Heart right ventricle (tissue), 16 donors: ENCODE data around the gene SHQ1. TPM values are rescaled to one million over a fixed set of nuclear protein-coding genes. Genes with fewer than 3 reads are reported as not detected.

Experiments
- ATAC-seq, 8 donors: fragments of 200-7000 bp; cut with Tn5 transposase; one replicate each; pipeline ENCODE4 v1.9.1; 2020; ENCODE audit warnings: mild to moderate bottlenecking in 8 of 8, moderate library complexity in 8 of 8, moderate number of reproducible peaks in 1 of 8
- DNase-seq, 2 donors: peaks; one replicate each; pipeline ENCODE4 v3.0.0-alpha.2; 2020
- H3K27ac ChIP-seq, 10 donors: fragments of 200-600 bp; sonication (generic) in 2 of 10; one replicate each; pipeline versions ENCODE4 v1.5.0 to v1.8.0; 2020 to 2022; ENCODE audit warnings: mild to moderate bottlenecking in 3 of 10
- H3K27me3 ChIP-seq, 7 donors: fragments of 200-600 bp; one replicate each; pipeline ENCODE4 v1.8.0; 2021 to 2022; ENCODE audit warnings: mild to moderate bottlenecking in 2 of 7
- H3K36me3 ChIP-seq, 9 donors: fragments of 200-600 bp; sonication (generic) in 1 of 9; one replicate each; pipeline versions ENCODE4 v1.5.0 to v1.8.0; 2020 to 2022; ENCODE audit warnings: mild to moderate bottlenecking in 2 of 9
- H3K4me1 ChIP-seq, 9 donors: fragments of 200-600 bp; sonication (generic) in 1 of 9; one replicate each; pipeline versions ENCODE4 v1.5.0 to v1.8.0; 2020 to 2022; ENCODE audit warnings: mild to moderate bottlenecking in 4 of 9
- H3K4me3 ChIP-seq, 10 donors: fragments of 200-600 bp; sonication (generic) in 2 of 10; one replicate each; pipeline versions ENCODE4 v1.5.0 to v1.8.0; 2020 to 2022; ENCODE audit warnings: mild to moderate bottlenecking in 7 of 10, moderate library complexity in 2 of 10
- H3K9me3 ChIP-seq, 11 donors: fragments of 200-600 bp in 10 of 11; sonication (generic) in 2 of 11; one replicate each; pipeline versions ENCODE4 v1.5.0 to v1.8.0; 2013 to 2022; ENCODE audit warnings: mild to moderate bottlenecking in 2 of 11, control low read depth in 1 of 11, moderate library complexity in 1 of 11
- WGBS, 2 donors: extraction: QIAGEN DNeasy Blood & Tissue Kit; methylation state at CpG; one replicate each; pipeline ENCODE4 v1.1.7; 2013; ENCODE audit warnings: inconsistent platforms in 1 of 2; 5-methylcytosine and 5-hydroxymethylcytosine counted together
- intact Hi-C, 10 donors: fragments of 100-400 bp; cut with DNase I; formaldehyde crosslinking; loops; one replicate each; pipeline versions ENCODE4 v1.11.1 to v1.14.2; 2022
- polyA plus RNA-seq, 2 donors: library from polyadenylated mRNA; stranded (reverse); fragments of 200-250 nt; gene quantifications; one replicate each; pipeline ENCODE4 v1.2.3, GENCODE V29; 2013
- total RNA-seq, 10 donors: library from RNA; stranded (reverse); fragmentation: NEBNext Ultra II Directional in 3 of 10; extraction: Animal tissue kit (Norgen Biotek cat#: 25700) in 3 of 10; gene quantifications; one replicate each; pipeline versions ENCODE4 v1.2.1 to v1.2.4, GENCODE V29; 2021 to 2023
- TF ChIP-seq, protein P1 (sequence below), 9 donors: fragments of 200-600 bp; sonication (generic) in 2 of 9; IDR thresholded peaks; one replicate each; pipeline versions ENCODE4 v1.5.0 to v1.8.0; 2021 to 2022; ENCODE audit warnings: antibody characterized with exemption in 9 of 9, mild to moderate bottlenecking in 5 of 9, moderate library complexity in 1 of 9
- donor health status: Arrhythmogenic right ventricular cardiomyopathy.
- donor health status: ischemic (EF 13 %, LVEDD 7.1; RV severe dilation, severe dysfunction).
- donor health status: healthy with polysubstance abuse.
- donor health status: DM: no; HTN: yes; CAD: no.
- donor health status: DM: no; HTN: no; CAD: no.
- donor health status: ischemic (EF 25% LVEDD 6.9; RV normal size, moderate dysfunction).
- donor health status: ischemic (EF 25% LVEDD 5.7; RV mildly dilated, moderate dysfunction).
- donor health status: healthy.
- donor health status: DM: yes; HTN: yes; CAD: no.
- donor health status: Ischemic cardiomyopathy.
- donor health status: ischemic (EF 35%, LVEDD 5.7; RV mildly dilated, moderate dysfunction).
- donor health status: nonischemic (EF 11% LVEDD 7.7; RV severe dilation, severe dysfunction).
- donor health status: DM: yes; HTN: yes; CAD: no.
- donor health status: PGD.
- donor health status: ischemic (EF 29% LVEDD 5.4; RV normal size, mild dysfunction).
- donor health status: nonischemic (EF 23%, LVEDD 6.1; RV moderate dilation, normal function).

The SHQ1 gene
- total and polyA plus RNA-seq, 12 donors, result 8.0 to 24.0 (median 17.2) TPM

DNA sequence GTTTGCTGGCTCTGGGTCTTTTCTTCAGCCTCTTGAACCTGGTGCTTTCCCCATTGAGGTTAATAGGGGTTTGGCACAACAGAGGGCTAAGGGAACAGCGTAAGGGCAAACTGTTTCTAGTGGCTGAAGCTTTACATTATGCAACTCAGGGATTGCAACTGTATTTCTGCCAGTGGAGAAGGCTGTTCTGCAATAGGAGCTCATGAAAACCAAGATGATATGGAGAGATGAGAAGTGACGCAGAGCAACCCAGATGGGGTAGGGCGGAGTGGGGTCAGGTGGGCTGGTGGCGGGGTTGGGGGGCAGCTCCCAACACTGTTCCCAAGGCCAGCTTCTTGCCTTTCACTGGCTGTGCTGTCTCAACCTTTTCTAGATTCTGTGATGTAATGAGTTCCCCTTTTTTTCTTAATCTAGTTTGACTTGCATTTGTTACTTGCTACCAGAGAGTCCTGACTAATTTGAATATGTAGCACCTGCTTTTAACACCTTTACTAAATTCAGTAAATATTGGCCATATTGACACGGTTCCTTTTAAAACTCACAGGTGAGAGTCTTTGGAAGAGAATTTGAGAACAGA, 46.8 kb upstream of the SHQ1 start:
- DNase-seq (no peak), ATAC-seq (no peak)
- intact Hi-C loops, result no loop called here
- H3K9me3 ChIP-seq, result no peaks in the 10 kb centered on the region
- H3K4me3 ChIP-seq, result no peak overlapping the region
- no peaks in the 10 kb centered on the region for H3K36me3 ChIP-seq
- peaks cover 0 to 12% (median 0%) of the 10 kb centered on the region in 7 donors for H3K27me3 ChIP-seq
- WGBS, 2 donors, result 90 to 92% methylated on average over 5 of the region's 5 CpGs
- no peak overlapping the region for H3K27ac ChIP-seq
- H3K4me1 ChIP-seq, result peaks cover 0 to 37% (median 24%) of the 10 kb centered on the region in 9 donors
- TF ChIP-seq, protein P1, sequence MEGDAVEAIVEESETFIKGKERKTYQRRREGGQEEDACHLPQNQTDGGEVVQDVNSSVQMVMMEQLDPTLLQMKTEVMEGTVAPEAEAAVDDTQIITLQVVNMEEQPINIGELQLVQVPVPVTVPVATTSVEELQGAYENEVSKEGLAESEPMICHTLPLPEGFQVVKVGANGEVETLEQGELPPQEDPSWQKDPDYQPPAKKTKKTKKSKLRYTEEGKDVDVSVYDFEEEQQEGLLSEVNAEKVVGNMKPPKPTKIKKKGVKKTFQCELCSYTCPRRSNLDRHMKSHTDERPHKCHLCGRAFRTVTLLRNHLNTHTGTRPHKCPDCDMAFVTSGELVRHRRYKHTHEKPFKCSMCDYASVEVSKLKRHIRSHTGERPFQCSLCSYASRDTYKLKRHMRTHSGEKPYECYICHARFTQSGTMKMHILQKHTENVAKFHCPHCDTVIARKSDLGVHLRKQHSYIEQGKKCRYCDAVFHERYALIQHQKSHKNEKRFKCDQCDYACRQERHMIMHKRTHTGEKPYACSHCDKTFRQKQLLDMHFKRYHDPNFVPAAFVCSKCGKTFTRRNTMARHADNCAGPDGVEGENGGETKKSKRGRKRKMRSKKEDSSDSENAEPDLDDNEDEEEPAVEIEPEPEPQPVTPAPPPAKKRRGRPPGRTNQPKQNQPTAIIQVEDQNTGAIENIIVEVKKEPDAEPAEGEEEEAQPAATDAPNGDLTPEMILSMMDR (IDR thresholded peaks at IDR 0.05), result no peak

- Histone ChIP-seq H3K9me3 (no peaks in the 10 kb centered on the region), H3K4me3 (no peak overlapping the region), H3K27me3 (peaks cover 0 to 29% (median 0%) of the 10 kb centered on the region in 7 donors), H3K36me3 (no peaks in the 10 kb centered on the region), H3K4me1 (peaks cover 0 to 42% (median 23%) of the 10 kb centered on the region in 9 donors), H3K27ac (peak overlapping the region in 3 of 10 donors; percentile 2 to 82 (median 75))
- ATAC-seq (no peak), DNase-seq (no peak)
- WGBS, 2 donors, result 58 to 64% methylated on average over 4 of the region's 4 CpGs
- TF ChIP-seq, protein P1 (IDR thresholded peaks at IDR 0.05), result peak in 2 of 9 donors; percentile 16 to 24
- intact Hi-C loops, result no loop called here
These were observed 44.6 kb upstream of the SHQ1 start for GRCh38 chr3:72892870-72893269.

DNA sequence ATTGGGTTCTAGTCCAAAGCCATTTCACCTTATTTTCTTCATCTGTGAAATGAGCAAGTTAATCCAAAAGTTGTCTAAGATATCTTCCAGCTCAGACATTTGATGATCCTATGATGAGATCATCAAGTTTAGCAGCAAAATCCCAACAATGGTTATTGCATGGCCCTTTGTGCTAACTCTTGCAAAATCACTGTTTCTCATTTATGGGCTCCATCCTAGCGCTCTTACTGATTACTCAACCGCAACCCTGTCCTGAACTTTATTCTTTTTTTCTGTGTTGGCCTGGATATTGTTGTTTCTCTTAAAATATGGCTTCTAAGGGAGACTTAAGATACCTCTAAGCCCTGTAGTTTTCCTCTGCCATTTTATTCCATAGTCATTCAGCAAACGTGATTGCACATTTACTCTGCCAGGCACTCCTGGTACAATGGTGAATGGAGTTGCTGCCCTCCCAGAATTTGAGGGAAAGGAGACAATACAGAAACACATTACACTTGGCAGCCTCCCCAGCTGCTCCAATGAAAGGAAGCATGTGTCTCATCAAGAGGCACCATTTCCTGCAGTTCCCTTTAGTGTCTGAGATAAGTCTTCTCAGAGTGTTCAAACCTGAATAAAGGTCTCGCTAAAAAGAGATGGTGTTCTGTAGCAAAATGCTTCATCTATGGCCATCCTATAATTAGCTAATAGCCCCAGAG, 44.0 kb upstream of the SHQ1 start:
- intact Hi-C loops, result no loop called here
- ATAC-seq, result peak in 5 of 8 donors; percentile 15 to 59 (median 24)
- WGBS, 2 donors, result 53 to 62% methylated on average over 4 of the region's 4 CpGs
- Histone ChIP-seq H3K4me1 (peaks cover 0 to 46% (median 29%) of the 10 kb centered on the region in 9 donors), H3K27me3 (peaks cover 0 to 36% (median 0%) of the 10 kb centered on the region in 7 donors), H3K9me3 (no peaks in the 10 kb centered on the region), H3K4me3 (no peak overlapping the region), H3K36me3 (no peaks in the 10 kb centered on the region), H3K27ac (peak overlapping the region in 9 of 10 donors; percentile 1 to 82 (median 52))
- no peak for DNase-seq
- TF ChIP-seq, protein P1 (IDR thresholded peaks at IDR 0.05), result no peak

GRCh38 chr3:72891053-72891855, 43.0 kb upstream of the SHQ1 start:
- no peaks in the 10 kb centered on the region for H3K9me3 ChIP-seq
- H3K36me3 ChIP-seq, result no peaks in the 10 kb centered on the region
- peak overlapping the region in 1 of 10 donors; percentile 56 for H3K4me3 ChIP-seq
- ATAC-seq (peak; percentile 50 to 75 (median 68)), DNase-seq (peak; percentile 34 to 54)
- TF ChIP-seq, protein P1 (IDR thresholded peaks at IDR 0.05), result peak in 1 of 9 donors; percentile 14
- peak overlapping the region in 9 of 10 donors; percentile 13 to 82 (median 52) for H3K27ac ChIP-seq
- H3K27me3 ChIP-seq, result peaks cover 0 to 45% (median 0%) of the 10 kb centered on the region in 7 donors
- peaks cover 0 to 54% (median 36%) of the 10 kb centered on the region in 9 donors for H3K4me1 ChIP-seq
- WGBS, 2 donors, result 23 to 38% methylated on average over 8 of the region's 8 CpGs
- intact Hi-C loops, result no loop called here
